GM18499 (cell line): ENCODE results near the gene CYREN.
"Not testable (repeated sequence)": the region's sequence is repeated elsewhere in the genome, so short reads cannot be mapped to it uniquely, and the experiment has no call there.

Experiments used
- ATAC-seq: cut with Tn5 transposase; IDR thresholded peaks from one replicate; pipeline ENCODE4 v1.9.1; 2021; ENCODE audit warnings: moderate number of reproducible peaks; ENCODE audit not compliant: insufficient read depth, unreplicated experiment

The CYREN gene, protein sequence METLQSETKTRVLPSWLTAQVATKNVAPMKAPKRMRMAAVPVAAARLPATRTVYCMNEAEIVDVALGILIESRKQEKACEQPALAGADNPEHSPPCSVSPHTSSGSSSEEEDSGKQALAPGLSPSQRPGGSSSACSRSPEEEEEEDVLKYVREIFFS

DNA sequence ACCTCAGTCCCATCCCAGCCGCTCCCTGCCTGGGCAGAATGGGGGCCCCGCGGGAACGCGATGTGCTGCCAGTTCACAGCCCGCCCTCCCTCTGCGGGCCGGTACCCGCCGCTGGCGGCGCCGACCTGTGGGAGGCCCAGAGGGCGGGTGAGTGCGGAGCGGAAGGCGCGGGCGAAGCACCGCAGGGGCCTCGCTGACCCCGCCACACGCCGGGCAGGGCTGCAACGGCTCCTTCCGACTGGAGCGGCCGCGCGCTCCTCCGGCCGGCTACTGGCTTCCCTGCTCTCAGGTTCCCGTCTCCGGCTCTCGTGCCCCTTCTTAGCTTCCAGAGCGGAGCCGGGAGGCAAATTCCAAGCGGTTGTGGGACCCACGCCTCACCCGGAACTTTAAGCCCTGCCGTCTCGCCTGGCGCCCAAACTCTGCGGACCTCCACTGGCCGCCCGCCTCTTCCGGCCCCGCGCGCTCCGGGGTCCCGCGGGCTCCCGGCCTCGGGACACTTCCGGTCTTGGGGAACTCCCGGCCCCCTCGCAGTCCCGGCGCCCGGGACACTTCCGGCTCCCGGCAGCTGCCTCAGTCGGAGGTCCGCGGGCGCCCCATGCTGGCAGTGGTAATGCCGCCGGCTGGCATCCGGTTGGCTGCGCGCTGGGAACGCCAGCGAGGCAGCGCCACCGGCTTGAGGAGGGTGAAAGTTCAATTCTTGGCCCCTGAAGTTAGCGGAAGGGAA, at the start of gene CYREN:
Gene CYREN (minus strand): TSS at position 434 of the 724 bp plus-strand sequence. CDS start 1,785 bp downstream, outside the sequence.
- ATAC-seq = peak; percentile 26

DNA sequence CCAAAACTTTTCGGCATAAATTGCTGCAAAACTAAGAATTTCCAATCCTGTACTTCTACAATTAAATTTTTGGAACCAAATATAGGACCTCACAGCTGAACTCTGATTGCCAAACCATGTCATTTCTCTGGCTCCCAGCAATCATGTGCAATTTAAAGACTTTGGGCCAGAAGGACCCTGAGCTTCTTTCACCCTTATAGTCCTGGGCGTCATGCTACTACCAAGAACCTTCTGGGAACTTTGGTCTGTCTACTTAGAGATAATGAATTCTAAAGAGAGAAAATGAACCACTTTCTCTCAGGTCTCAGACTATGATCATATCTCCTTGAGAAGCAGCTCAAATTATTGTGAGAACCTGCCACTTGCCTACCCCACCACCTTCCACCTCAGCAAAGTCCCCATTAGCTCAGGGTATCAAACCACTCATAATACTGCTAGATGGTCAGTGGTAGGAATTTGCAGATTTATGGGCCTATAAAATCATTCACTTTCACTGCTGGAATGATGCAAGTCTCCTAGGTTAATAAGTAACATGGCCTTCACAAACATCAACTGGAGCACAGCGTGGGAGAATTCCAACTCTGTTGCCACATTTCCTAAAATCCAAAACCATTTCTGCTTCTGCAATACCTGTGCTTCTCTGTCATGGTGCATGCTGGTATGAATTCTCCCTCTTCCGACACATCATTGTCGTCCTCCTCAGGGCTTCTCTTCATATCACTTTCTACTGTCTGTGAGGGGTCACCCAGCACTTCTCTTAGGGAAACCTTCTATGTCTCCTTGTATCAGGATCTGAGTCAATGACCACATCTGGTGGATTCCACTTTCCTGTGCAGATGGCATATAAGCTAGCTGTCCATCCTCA, 47.4 kb upstream of the CYREN start:
- ATAC-seq = no peak

DNA sequence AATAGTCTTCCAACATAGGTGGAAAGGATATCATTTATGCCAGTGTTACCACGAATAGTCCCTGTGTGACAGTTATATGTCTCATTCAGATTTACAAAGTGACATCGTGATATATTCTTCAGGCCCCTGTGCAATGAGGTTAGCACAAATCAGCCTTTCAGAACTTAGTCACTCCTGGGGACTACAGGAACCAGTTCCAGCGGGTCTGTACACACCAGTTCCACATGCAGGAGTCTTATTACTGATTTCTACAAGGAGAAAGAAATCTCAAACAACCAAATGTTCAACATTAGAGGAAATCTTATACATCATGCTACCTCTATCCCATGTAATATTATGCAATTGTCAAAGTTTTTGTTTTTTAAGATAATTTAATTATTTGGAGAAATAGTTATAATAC, 45.2 kb upstream of the CYREN start:
- no peak for ATAC-seq

DNA sequence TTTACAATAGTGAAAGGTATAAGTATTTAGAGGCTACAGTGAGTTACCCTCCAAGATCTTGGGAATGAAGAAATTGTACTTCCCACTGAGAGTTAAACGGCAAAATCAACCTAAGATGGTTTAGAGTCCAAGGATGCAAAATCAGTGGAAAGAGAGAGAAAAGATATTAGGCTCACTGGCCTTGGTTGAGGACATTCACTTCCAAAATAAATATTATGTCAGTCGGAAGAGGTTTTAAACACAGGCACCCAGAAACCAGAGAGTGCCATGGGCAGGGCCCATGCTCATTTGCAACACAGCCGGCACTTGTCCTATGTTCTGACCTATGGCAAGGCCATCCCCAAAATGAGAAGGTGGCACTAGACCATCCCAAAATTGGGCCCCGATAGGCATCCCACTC, 44.7 kb upstream of the CYREN start:
- ATAC-seq = no peak

DNA sequence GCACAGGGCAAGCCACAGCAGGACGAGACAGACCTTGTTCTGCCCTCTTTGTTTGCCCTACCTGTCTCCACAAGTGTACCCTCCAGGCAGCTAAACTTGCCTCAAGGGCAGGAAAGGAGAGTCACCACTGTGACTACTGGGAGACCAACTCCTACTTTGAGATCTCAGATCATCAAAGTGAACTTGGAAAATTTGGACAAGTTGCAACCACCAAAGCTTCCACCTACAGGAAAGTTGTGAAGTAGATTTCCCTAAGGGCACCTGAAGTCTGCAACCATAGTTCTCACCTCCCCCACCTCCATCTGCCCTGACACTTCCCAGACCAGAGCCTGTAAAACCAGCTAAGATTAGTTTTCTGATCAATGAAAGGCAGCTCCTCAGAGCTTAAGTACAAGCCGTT, 43.3 kb upstream of the CYREN start:
- ATAC-seq = no peak

DNA sequence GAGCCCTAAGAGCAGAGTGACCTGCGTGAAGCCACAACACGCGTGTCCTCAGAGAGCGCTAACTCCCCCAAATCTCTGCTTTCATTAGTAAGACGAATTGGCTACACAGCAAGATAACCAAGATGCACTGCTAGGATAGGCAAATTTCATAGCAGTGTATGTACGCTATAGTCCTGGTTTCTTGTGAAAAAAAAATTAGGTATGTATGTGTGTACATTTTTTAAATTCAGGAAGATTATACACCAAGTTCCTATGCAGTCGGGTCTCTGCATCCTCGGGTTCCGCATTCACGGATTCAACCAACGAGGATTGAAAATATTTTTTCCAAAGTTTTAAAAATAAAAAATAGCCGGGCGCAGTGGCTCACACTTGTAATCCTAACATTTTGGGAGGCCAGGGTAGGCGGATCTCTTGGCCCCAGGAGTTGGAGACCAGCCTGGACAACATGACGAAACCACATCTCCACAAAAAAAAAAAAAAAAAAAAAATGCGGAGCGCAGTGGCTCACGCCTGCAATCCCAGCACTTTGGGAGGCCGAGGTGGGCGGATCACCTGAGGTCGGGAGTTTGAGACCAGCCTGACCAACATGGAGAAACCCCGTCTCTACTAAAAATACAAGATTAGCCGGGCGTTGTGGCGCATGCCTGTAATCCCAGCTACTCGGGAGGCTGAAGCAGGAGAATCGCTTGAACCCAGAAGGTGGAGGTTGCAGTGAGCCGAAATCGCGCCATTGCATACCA, 41.6 kb upstream of the CYREN start:
- not testable (repeated sequence) for ATAC-seq

DNA sequence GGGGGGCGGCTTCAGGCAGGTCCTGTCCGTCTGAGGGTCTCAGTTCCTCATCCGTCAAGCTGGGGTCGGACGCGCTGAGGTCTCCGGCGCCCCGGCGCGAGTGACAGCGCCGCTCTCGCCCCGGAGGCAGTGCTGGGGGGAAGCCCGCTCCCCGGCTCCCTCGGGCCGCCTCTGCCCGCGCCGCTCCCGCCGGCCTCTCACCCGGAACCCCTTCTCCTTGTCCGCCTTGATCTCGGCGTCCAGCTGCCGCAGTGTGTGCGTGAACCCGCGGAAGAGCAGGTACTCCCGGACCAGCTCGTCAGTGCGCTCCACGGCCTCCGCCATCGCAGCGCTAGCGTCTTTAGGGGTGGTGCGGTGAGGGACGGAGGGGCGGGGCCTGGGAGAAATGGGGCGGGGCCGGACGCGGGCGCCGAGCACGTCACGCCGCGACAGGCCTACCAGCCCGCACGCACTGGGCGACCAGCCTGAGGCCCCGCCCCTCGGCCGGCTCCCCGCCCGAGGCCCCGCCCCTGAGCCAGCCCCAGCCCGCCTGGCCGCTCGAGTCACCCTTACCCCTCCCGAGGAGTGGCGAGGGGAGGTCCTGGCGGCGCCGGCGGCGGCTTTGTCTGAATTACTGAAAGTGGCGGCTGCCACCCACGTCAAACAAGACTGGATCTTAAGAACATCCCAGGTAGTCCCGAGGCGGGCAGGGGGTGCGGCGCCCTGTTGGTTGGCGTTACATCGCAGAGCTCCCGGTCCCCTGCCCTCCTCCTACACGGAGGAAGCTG, 40.9 kb upstream of the CYREN start, which contains the start of gene WDR91:
Gene WDR91 (minus strand): TSS at position 348 of the 767 bp plus-strand sequence. CDS start 24 bp downstream, at position 324.
- peak; percentile 43 for ATAC-seq

DNA sequence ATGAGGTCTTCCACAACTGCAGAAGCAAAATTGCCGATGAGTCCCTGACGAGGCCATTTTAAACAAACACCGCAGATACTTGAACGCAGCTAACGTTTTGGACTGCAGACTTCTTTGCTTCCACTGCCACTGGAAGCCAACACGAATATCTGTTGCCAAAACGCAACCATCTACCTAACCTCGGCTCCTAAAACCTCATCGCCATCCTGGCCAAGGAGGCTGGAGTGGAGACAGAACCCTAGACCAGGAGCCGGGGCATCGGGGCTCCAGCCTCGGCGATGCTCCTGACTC, 40.3 kb upstream of the CYREN start:
- no peak for ATAC-seq

DNA sequence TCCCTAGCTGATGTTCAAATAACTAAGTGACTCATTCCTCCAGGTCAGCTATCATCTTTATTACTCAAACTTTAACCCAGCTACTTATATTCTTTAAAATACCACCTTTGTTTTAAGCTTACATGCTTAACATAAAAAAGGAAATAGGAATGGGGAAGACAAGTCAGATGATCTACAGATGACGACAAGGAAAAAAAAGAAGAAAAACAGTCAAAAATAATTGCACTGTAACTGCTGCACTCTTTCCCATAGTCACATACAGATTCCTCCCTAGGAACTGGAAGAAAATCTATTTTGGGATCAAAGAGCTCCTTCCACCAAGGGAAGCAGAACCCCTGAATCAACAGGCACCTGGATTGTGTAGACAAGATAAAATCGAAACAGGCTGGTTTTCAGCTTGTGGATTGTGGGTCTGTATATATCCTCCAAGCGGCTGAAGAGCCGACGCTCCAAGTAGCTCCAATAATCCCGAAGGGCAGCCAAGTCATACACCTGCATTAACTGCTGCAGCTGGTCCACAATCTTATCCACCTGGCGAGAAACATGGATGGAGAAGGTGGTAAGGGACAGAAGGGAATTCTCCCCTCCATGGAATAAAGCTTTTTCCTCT, 38.8 kb upstream of the CYREN start:
- ATAC-seq = no peak

DNA sequence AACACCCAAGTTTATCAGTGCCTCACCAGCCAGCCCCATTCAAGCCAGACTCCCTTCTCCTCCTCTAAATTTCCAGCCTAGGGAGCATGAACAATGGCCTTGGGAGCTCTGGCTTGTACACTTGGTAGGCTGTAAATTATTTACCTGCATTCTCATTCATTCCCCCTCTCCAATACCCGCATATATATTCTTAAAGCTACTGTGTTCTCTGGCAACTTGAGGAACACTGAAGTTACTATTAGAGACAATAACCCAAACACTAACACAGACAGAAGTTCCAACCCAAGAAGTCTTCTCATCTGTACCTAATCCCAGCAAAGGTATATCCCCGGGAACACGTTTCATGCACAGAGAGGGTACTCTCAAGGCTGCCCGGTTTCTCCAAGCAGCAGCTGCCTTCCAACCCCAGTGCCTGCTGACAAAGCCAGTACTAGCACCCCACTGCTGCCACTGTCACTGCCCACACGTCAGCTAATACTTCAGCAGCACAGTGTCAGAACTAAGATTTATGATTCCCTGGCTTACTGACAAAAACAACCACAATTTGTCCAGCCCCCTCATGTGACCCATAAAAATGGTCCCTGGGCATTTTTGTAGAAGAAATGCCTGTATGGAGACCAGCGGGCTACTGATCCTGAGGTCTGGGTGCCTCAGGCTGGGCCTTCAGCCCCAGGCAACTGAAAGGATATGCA, 37.7 kb upstream of the CYREN start:
- ATAC-seq = no peak

DNA sequence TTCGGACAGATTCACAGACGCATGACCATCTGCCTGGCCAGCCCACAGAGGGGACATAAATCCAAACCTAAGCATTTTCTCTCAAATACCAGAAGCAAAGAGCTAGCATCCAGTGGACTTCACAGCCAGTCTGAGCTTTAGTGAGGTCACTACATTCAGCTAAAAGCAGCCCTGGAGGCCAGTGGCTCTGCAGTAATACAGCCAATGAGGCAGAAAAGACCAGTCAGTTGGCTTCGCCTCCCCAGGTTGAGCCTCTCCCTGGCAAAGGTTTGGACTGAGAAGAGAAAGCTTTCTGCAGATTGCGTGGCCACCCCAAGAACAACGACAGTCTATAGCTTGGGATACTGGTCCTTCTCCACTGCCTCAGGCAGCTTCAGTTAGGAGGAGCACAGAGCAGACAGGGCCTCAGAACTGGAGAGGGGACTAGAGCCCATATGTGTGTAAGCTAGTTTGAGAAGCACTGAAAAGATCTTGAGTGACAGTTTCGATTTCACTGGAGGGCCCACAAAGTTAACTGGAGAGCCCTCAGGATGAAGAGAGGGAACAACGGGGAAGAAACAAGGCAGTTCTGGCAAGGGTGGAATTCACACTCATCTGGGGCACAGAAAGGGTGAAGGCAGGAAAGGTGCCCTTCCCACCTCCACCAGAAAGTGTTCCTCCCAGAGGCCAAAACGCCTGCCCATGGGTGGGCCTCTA, 37.0 kb upstream of the CYREN start:
- no peak for ATAC-seq

DNA sequence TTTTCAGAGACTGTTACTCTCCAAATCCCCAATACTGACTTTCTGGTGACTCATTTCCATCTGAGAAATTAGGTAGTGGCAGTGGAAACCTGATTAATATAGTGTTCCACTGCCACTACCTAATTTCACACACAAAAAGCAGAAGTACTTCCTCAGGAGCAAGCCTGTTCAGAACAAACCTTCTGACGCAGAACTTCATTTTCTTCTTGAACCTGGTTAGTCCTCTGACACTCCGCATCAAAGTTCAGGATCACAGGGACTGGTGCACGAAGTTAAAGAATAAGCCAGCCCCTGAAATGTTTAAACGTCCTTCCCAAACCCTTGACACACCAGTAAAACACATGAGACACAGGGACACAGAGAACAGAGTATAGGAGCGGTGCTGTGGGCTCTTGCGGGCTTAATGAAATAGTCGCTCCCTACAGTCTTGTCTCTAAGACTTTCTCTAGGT, 36.5 kb upstream of the CYREN start:
- ATAC-seq = peak; percentile 49

DNA sequence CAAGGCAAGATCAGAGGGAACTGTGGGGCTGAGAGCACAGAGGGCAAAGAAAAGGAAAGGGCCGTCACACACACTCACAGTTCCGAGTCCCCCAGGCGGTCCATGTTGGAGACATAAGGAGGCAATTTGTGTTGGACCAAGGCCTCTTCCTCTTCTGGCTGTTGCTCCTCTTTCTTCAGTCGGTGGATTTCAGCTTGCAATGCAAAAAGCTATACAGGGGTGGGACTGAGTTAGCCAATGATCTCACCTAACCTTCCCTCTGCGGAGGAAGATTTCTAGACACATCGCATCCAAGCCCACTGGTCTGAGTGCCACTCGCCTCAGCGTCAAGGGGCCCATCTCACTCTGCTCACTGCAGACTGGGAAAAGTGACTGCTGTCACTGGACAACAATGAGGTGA, 35.3 kb upstream of the CYREN start:
- ATAC-seq = no peak

DNA sequence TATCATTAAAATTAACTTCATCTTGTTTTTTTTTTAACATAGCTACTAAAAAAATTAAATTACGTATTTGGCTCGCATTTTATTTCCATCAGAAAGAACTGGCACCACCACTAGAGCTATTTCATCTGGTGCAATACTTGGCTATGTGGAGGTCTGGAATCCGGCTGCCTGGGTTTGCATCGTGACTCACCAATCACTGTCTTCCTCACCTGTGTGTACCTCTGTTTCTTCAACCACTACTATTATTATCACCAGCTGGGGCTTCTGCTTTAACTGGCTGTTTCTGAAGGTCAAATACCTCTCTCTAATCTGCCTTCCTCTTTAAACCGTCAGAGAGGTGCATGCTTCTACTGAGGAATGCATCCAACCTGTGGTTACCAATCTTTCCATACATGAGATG, 34.4 kb upstream of the CYREN start:
- ATAC-seq = no peak

DNA sequence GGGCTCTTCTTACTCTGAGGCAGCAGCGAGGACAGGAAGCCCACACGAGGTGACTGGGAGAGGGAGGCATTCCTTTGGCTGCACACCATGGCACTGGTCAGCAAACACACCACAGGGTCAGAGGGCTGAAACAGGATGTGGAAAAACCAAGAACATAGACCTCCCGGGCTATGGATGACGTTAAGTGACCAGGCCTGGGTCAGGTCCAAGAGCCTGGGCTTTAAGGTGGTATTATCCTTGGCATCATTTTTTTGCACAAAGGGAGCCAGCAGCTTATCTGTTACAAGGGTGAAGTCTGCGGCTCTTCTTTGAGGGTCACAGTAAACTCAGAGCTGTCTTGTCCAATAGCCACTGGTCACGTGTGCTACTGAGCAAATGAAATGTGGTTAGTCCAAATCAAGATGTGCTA, 33.8 kb upstream of the CYREN start:
- no peak for ATAC-seq

DNA sequence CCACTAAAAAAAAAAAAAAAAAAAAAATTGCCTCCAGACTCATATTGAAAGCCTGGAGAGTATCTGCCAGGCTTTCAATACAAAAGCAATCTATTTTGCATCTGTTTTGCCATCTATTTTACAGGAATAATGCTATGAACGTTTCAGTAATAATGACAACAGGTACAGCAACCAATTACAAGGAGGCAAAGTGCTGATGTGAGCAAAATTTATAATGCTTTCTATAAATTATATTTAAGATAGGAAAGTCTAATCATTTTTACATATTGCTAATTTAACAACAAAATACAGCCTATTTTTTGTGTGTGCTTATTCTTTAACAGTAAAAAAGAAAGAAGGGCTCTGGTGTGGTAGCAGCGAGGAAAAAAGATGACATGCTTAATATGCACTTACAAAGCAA, 30.8 kb upstream of the CYREN start:
- ATAC-seq = no peak

DNA sequence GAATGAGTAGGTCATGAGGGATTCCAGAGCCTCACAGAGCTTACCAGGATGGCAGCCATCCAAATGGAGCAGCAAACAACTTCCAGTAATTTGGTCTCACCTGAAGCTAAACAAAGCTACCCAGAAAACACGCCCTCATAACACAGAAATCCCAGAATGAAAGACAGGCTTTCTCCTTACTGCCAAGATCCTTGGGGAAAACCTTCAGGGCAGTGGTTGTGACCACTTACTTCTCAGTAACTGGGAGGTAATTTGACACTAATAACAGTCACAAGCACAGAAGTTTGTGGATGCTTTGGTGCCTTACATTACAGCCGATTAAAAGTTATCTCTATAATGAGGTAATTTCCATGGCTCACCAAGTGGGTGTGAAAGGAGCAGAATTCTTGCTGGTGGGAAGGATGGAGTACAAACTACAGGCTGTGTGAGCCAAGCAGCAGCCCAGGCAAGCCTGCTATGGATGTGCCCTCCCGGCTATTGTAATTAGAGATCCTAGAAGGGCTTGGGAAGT, 30.4 kb upstream of the CYREN start:
- ATAC-seq = no peak

DNA sequence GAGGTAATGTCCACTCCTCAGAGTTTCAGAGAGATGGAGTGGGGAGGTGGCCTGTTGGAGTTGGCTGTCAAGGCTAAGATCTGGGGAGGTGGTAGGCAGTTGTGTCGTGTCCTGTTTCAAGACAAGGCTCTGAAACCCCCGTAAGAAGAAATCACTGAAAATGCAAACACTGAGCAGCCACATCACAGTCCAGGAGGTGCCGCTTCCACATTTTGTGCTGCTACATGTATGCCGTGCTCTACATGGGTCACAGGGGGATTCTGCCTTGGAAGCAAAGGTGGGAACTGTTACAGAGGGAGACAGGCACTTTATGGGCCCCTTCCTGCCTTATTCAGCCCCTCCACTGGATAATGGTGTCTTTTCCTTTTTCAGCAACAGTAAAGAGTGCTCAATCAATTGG, 28.9 kb upstream of the CYREN start:
- ATAC-seq = no peak
